MM.1S (cell line): ENCODE data around the gene APAF1.

Experiments used
- EZH2 ChIP-seq: fragments of 300-600 bp; sonication (generic); optimal IDR thresholded peaks from 2 replicates; pipeline ENCODE3; 2017; ENCODE audit warnings: low read depth, mild to moderate bottlenecking, antibody characterized with exemption, low read length, mixed read lengths
- EZH2phosphoT487 ChIP-seq: fragments of 300-600 bp; sonication (generic); IDR thresholded peaks from 2 replicates; pipeline ENCODE4 v1.6.1; 2018; ENCODE audit warnings: antibody characterized with exemption, low read length
- TF ChIP-seq, protein P1 (sequence below): fragments of 300-600 bp; sonication (generic); IDR thresholded peaks from 2 replicates; pipeline ENCODE4 v1.5.1; 2016; ENCODE audit warnings: antibody characterized with exemption, low read length, mixed read lengths

GRCh38 chr12:98691351-98691750 lies 46.3 kb downstream of the APAF1 start:
- TF ChIP-seq, protein P1, sequence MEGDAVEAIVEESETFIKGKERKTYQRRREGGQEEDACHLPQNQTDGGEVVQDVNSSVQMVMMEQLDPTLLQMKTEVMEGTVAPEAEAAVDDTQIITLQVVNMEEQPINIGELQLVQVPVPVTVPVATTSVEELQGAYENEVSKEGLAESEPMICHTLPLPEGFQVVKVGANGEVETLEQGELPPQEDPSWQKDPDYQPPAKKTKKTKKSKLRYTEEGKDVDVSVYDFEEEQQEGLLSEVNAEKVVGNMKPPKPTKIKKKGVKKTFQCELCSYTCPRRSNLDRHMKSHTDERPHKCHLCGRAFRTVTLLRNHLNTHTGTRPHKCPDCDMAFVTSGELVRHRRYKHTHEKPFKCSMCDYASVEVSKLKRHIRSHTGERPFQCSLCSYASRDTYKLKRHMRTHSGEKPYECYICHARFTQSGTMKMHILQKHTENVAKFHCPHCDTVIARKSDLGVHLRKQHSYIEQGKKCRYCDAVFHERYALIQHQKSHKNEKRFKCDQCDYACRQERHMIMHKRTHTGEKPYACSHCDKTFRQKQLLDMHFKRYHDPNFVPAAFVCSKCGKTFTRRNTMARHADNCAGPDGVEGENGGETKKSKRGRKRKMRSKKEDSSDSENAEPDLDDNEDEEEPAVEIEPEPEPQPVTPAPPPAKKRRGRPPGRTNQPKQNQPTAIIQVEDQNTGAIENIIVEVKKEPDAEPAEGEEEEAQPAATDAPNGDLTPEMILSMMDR, result no peak
- TF ChIP-seq EZH2 (no peak), EZH2phosphoT487 (no peak)
